Measurements from ENCODE around the gene ADGRL3.
"Not testable (repeated sequence)": the region's sequence is repeated elsewhere in the genome, so short reads cannot be mapped to it uniquely, and the experiment has no call there.

The ADGRL3 gene

DNA sequence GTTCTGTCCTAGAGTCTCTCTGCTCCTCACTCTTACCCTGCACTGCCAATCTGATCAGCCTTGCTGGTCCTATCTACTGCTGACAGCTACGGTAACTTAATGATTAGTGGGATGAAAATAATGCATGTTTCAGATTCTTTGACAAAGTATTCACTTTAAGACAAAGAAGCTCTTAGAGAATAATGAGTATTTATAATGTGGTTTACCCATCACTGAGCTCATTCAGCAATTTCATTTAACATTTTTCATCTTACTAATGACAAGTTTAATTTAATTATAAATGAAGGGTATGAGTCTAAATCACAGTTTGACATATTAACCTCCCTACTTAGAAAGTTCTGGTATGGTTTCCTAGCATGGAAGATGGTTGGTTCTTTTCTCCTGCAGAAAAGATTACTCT lies 428.2 kb downstream of the ADGRL3 start:
- no peak overlapping the region for H3K4me3 ChIP-seq (replicated peaks; ENCODE audit: low read depth, low read length)
- DNase-seq (ENCODE audit: extremely low read depth, low read depth), result no peak
- TF ChIP-seq, protein P1, sequence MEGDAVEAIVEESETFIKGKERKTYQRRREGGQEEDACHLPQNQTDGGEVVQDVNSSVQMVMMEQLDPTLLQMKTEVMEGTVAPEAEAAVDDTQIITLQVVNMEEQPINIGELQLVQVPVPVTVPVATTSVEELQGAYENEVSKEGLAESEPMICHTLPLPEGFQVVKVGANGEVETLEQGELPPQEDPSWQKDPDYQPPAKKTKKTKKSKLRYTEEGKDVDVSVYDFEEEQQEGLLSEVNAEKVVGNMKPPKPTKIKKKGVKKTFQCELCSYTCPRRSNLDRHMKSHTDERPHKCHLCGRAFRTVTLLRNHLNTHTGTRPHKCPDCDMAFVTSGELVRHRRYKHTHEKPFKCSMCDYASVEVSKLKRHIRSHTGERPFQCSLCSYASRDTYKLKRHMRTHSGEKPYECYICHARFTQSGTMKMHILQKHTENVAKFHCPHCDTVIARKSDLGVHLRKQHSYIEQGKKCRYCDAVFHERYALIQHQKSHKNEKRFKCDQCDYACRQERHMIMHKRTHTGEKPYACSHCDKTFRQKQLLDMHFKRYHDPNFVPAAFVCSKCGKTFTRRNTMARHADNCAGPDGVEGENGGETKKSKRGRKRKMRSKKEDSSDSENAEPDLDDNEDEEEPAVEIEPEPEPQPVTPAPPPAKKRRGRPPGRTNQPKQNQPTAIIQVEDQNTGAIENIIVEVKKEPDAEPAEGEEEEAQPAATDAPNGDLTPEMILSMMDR (IDR thresholded peaks at IDR 0.05; ENCODE audit: low read depth, low read length, missing control alignments), result no peak

DNA sequence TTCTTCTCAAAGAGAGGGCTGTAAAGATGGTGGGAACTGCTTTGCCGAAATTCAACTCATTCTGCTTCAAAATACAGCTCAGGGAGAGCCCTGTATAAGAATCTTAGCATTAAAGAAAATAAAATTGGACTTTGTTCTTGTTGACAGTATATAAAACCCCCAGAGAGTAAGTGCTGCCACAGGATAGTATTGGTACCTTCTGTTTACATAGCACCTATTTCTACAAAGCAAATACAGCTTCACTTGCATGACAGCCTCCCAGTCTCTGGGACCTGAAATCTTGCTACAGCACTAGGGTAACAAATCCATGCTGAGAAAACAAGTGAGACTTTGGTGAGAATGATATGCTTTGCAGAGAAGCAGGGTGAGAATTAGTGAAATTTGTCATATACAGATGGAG lies 428.6 kb downstream of the ADGRL3 start:
- TF ChIP-seq, protein P1 (IDR thresholded peaks at IDR 0.05; ENCODE audit: low read depth, low read length, missing control alignments), result no peak
- no peak overlapping the region for H3K4me3 ChIP-seq (replicated peaks; ENCODE audit: low read depth, low read length)
- no peak for DNase-seq (ENCODE audit: extremely low read depth, low read depth)

DNA sequence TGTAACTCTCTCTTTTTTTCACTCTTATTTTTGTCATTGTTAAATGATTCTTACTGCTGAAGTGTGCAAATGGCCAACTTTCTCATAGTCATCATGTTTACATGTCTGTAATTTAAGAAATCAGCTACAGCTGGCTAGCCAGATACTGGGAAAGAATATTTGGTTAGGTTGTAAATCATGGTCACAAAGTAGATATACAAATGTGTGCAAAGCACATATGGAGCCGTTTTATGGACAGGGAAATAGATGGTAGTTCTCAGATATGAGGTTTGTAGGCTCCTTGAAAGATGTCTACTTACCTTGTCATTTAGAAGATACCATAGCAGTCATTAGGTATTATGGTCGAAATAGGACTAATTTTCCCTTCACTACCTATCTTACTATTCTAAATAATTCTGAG lies 430.4 kb downstream of the ADGRL3 start:
- no peak for DNase-seq (ENCODE audit: extremely low read depth, low read depth)
- TF ChIP-seq, protein P1 (IDR thresholded peaks at IDR 0.05; ENCODE audit: low read depth, low read length, missing control alignments), result no peak
- no peak overlapping the region for H3K4me3 ChIP-seq (replicated peaks; ENCODE audit: low read depth, low read length)

DNA sequence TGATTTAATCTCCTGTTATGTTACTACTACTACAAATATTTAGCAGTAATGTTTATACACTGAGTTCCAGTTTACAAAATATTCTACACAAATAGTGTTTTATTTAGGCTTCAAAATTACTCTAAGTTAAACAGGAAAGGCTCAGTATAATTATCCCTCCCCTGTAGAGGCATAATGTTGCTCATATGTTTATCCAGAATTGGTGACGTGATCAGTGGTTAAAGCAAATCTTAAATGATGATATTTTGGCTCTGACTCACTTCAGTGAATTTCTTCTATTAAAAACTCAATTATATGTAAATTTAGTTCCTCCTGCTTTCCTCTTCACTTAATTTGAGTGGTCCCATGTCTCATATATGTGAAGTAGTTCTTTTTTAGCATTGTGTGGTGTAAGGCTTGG lies 438.5 kb downstream of the ADGRL3 start:
- TF ChIP-seq, protein P1 (IDR thresholded peaks at IDR 0.05; ENCODE audit: low read depth, low read length, missing control alignments), result no peak
- DNase-seq (ENCODE audit: extremely low read depth, low read depth), result no peak
- H3K4me3 ChIP-seq (replicated peaks; ENCODE audit: low read depth, low read length), result no peak overlapping the region

DNA sequence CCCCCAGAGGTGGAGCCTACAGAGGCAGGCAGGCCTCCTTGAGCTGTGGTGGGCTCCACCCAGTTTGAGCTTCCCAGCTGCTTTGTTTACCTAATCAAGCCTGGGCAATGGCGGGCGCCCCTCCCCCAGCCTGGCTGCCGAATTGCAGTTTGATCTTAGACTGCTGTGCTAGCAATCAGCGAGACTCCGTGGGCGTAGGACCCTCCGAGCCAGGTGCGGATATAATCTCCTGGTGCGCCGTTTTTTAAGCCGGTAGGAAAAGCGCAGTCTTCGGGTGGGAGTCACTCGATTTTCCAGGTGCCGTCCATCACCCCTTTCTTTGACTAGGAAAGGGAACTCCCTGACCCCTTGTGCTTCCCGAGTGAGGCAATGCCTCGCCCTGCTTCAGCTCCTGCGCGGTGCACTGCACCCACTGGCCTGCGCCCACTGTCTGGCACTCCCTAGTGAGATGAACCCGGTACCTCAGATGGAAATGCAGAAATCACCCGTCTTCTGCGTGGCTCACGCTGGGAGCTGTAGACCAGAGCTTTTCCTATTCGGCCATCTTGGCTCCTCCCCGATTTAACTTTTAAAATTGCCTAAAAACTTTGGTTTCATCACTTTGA lies 446.7 kb downstream of the ADGRL3 start:
- H3K4me3 ChIP-seq (replicated peaks; ENCODE audit: low read depth, low read length); DNase-seq (ENCODE audit: extremely low read depth, low read depth): not testable (repeated sequence)

- no peak overlapping the region for H3K4me3 ChIP-seq (replicated peaks; ENCODE audit: low read depth, low read length)
- DNase-seq (ENCODE audit: extremely low read depth, low read depth), result no peak
- TF ChIP-seq, protein P1 (IDR thresholded peaks at IDR 0.05; ENCODE audit: low read depth, low read length, missing control alignments), result no peak
These were observed 448.1 kb downstream of the ADGRL3 start for GRCh38 chr4:61648264-61648663.

GRCh38 chr4:61657016-61657415 lies 456.9 kb downstream of the ADGRL3 start:
- no peak overlapping the region for H3K4me3 ChIP-seq (replicated peaks; ENCODE audit: low read depth, low read length)
- TF ChIP-seq, protein P1 (IDR thresholded peaks at IDR 0.05; ENCODE audit: low read depth, low read length, missing control alignments), result no peak
- no peak for DNase-seq (ENCODE audit: extremely low read depth, low read depth)
